ENCODE data around the gene CDRT15.
A peak's percentile ranks its signal among the peaks of the same experiment; 100 is the strongest.
"Not testable (repeated sequence)": the region's sequence is repeated elsewhere in the genome, so short reads cannot be mapped to it uniquely, and the experiment has no call there.

CDRT15 gene

GRCh38 chr17:14207791-14208190 is 28.9 kb downstream of the CDRT15 start:
- DNase-seq (ENCODE audit: low read depth in 3 of 3) = no peak

GRCh38 chr17:14206891-14207290 is 29.8 kb downstream of the CDRT15 start:
- DNase-seq (ENCODE audit: low read depth in 3 of 3) = no peak

GRCh38 chr17:14205992-14206461 is 30.6 kb downstream of the CDRT15 start:
- peak; percentile 24 to 56 (median 42) for DNase-seq (ENCODE audit: low read depth in 3 of 3)

GRCh38 chr17:14205380-14205779 is 31.3 kb downstream of the CDRT15 start:
- no peak for DNase-seq (ENCODE audit: low read depth in 3 of 3)

GRCh38 chr17:14204546-14204945 is 32.1 kb downstream of the CDRT15 start:
- no peak for DNase-seq (ENCODE audit: low read depth in 3 of 3)

GRCh38 chr17:14204084-14204483 is 32.6 kb downstream of the CDRT15 start:
- no peak for DNase-seq (ENCODE audit: low read depth in 3 of 3)

GRCh38 chr17:14203388-14203787 is 33.3 kb downstream of the CDRT15 start:
- peak in 1 of 3 experiments; percentile 21 for DNase-seq (ENCODE audit: low read depth in 3 of 3)

- DNase-seq (ENCODE audit: low read depth in 3 of 3) = no peak
These were observed 34.1 kb downstream of the CDRT15 start for GRCh38 chr17:14202388-14203166.

GRCh38 chr17:14201988-14202380 is 34.7 kb downstream of the CDRT15 start:
- DNase-seq (ENCODE audit: low read depth in 3 of 3) = no peak

- DNase-seq (ENCODE audit: low read depth in 3 of 3) = peak in 1 of 3 experiments; percentile 44
These were observed 35.4 kb downstream of the CDRT15 start for GRCh38 chr17:14201021-14201987.

- no peak for DNase-seq (ENCODE audit: low read depth in 3 of 3)
These were observed 36.3 kb downstream of the CDRT15 start for GRCh38 chr17:14200354-14200753.

GRCh38 chr17:14199601-14200000 is 37.1 kb downstream of the CDRT15 start:
- DNase-seq (ENCODE audit: low read depth in 3 of 3) = no peak

- DNase-seq (ENCODE audit: low read depth in 3 of 3) = no peak
These were observed 38.1 kb downstream of the CDRT15 start for GRCh38 chr17:14198575-14198974.

GRCh38 chr17:14198013-14198412 is 38.6 kb downstream of the CDRT15 start:
- no peak for DNase-seq (ENCODE audit: low read depth in 3 of 3)

- DNase-seq (ENCODE audit: low read depth in 3 of 3) = peak in 2 of 3 experiments; percentile 19 to 62
These were observed 39.1 kb downstream of the CDRT15 start for GRCh38 chr17:14197586-14197985.

- no peak for DNase-seq (ENCODE audit: low read depth in 3 of 3)
These were observed 39.6 kb downstream of the CDRT15 start for GRCh38 chr17:14197057-14197456.

- no peak for DNase-seq (ENCODE audit: low read depth in 3 of 3)
These were observed 40.2 kb downstream of the CDRT15 start for GRCh38 chr17:14196377-14196997.

- not testable (repeated sequence) for DNase-seq (ENCODE audit: low read depth in 3 of 3)
These were observed 43.9 kb downstream of the CDRT15 start for GRCh38 chr17:14192636-14193344.

GRCh38 chr17:14192039-14192438 is 44.6 kb downstream of the CDRT15 start:
- not testable (repeated sequence) for DNase-seq (ENCODE audit: low read depth in 3 of 3)

- DNase-seq (ENCODE audit: low read depth in 3 of 3) = not testable (repeated sequence)
These were observed 45.2 kb downstream of the CDRT15 start for GRCh38 chr17:14191469-14191868.

- not testable (repeated sequence) for DNase-seq (ENCODE audit: low read depth in 3 of 3)
These were observed 45.9 kb downstream of the CDRT15 start for GRCh38 chr17:14190774-14191173.

Measured in stimulated activated CD4-positive, alpha-beta T cell treated with anti-CD3 and anti-CD28 coated beads, TNF-alpha, amount 100 ng/mL, for 24 hours (primary cell).